ENCODE data around the gene MCHR1.

DNA sequence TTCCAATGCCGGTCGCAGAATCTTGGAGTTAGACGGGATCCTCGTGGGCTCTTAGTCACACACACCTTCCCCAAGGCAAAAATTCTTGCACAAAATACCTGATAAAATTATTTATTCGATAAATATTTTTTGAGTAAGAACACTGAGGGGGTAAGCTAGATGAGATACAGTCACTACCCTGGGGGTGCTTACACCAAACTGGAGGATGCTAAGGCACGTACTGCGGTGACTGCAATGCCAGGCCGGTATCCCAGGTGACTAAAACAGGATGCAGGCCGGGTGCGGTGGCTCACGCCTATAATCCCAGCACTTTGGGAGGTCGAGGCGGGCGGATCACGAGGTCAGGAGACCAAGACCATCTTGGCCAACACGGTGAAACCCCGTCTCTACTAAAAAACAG lies 41.0 kb upstream of the MCHR1 start:
- no peak for TF ChIP-seq CEBPB (IDR thresholded peaks at IDR 0.05)
- TF ChIP-seq, protein P1, sequence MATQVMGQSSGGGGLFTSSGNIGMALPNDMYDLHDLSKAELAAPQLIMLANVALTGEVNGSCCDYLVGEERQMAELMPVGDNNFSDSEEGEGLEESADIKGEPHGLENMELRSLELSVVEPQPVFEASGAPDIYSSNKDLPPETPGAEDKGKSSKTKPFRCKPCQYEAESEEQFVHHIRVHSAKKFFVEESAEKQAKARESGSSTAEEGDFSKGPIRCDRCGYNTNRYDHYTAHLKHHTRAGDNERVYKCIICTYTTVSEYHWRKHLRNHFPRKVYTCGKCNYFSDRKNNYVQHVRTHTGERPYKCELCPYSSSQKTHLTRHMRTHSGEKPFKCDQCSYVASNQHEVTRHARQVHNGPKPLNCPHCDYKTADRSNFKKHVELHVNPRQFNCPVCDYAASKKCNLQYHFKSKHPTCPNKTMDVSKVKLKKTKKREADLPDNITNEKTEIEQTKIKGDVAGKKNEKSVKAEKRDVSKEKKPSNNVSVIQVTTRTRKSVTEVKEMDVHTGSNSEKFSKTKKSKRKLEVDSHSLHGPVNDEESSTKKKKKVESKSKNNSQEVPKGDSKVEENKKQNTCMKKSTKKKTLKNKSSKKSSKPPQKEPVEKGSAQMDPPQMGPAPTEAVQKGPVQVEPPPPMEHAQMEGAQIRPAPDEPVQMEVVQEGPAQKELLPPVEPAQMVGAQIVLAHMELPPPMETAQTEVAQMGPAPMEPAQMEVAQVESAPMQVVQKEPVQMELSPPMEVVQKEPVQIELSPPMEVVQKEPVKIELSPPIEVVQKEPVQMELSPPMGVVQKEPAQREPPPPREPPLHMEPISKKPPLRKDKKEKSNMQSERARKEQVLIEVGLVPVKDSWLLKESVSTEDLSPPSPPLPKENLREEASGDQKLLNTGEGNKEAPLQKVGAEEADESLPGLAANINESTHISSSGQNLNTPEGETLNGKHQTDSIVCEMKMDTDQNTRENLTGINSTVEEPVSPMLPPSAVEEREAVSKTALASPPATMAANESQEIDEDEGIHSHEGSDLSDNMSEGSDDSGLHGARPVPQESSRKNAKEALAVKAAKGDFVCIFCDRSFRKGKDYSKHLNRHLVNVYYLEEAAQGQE (IDR thresholded peaks at IDR 0.05; ENCODE audit: low read depth) = no peak

Data from Ishikawa (cell line).